ENCODE data around the gene CDK14.

The CDK14 gene

DNA sequence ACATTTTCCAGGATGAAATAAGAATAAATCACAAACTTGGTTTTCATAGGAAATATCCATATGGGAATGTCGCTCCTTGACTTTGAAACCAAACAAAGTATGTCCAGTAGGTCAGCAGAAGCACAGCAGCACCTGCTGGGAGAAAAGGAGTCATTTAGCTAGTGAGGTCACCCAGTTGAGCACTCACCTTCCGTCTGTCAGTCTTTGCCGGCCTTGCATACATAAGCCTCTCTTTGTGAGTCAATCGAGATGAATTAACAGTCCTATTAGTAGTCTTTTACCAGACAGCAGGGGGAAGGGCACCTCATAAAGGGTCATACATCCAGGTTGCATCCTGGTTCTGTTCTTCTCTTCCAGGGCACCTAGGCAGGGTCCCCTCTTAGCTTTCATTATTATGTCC, 435.6 kb downstream of the CDK14 start:
- DNase-seq = no peak

- DNase-seq = no peak
Measured at GRCh38 chr7:91033574-91033973, 437.5 kb downstream of the CDK14 start.

GRCh38 chr7:91034459-91035368, 438.6 kb downstream of the CDK14 start:
- DNase-seq = no peak

- no peak for DNase-seq
Measured at GRCh38 chr7:91039033-91039432, 442.9 kb downstream of the CDK14 start.

GRCh38 chr7:91041141-91041540, 445.0 kb downstream of the CDK14 start:
- DNase-seq = no peak

- no peak for DNase-seq
Measured at GRCh38 chr7:91041901-91042484, 445.9 kb downstream of the CDK14 start.

- DNase-seq = no peak
Measured at GRCh38 chr7:91043186-91043585, 447.1 kb downstream of the CDK14 start.

DNA sequence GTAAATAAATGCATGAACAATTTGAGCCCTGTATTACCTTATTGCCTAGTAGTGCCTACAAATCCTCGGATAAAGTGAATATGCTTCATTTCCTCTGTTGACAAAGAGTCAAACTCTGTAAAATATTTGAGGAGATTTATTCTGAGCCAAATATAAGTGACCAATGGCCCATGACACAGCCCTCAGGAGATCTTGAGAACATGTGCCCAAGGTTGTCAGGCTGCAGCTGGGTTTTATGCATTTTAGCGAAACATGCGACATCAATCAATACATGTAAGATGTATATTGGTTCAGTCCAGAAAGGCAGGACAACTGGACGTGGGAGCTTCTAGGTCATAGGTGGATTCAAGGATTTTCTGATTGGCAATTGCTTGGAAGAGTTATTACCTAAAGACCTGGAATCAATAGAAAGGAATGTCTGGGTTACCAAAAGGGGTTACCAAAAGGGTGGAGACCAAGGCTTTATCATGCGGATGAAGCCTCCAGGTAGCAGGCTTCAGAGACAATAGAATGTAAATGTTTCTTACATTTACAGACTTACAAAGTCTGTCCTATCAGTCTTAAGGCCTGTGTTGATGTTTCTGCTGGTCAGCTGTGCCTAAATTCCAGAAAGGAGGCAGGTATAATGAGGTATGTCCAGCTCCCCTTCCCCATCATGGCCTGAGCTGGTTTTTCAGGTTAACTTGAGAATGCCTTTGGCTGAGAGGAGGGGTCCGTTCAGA, 448.0 kb downstream of the CDK14 start:
- DNase-seq = no peak

DNA sequence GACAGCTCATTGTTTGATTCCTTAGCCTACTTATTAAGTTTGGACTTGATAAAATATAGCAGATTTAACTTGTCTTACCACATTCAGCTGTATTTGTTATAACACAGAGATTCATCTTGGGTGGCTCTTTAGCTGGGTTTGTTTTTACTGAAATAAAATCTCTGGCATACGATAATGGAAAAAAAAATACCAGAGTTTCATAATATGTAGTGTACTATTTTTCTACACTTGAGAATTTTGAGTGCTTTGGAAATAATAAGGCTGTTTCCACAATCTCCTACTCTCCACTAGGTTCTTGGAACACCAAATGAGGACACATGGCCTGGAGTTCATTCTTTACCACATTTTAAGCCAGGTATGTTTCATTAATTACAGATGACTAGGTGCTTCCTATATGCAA, 449.5 kb downstream of the CDK14 start:
- DNase-seq = no peak

GRCh38 chr7:91046322-91047089, 450.4 kb downstream of the CDK14 start:
- DNase-seq = no peak

DNA sequence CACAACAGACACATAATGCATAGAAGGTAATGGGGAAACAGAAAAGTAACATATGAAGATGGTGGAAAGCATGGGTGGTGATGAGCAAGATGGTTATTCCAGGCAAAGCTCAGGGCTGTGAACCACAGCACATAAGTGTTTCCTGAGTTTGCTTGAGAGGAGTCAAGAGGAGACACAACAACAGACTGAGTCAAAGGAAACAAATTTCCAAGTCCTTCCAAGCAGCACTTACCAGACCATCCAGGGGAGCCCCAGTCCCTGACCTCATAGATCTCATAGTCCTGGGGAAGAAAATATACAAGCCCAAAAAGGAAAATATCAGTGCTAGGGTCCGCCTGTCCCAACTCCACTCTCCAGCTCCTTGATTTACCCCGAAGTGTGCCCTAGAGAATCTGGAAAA, 451.5 kb downstream of the CDK14 start:
- DNase-seq = no peak

DNA sequence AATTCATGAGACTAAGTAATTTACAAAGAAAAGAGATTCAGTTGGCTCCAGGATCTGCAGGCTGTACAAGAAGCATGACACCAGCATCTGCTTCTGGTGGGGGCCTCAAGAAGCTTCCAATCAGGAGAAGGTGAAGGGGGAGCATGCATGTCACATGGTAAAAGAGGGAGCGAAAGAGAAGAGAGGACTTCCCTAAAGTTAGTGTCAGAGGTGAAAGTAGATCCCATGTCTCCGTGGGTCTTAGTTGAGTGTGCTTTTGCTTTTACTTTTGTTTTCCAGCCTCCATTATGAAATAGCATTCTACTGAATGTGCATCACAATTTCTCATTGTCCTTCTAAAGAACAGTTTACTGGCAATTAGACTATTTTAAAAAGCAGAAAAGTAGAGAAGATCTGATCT, 454.6 kb downstream of the CDK14 start:
- no peak for DNase-seq

- no peak for DNase-seq
Measured at GRCh38 chr7:91051966-91052365, 455.8 kb downstream of the CDK14 start.

DNA sequence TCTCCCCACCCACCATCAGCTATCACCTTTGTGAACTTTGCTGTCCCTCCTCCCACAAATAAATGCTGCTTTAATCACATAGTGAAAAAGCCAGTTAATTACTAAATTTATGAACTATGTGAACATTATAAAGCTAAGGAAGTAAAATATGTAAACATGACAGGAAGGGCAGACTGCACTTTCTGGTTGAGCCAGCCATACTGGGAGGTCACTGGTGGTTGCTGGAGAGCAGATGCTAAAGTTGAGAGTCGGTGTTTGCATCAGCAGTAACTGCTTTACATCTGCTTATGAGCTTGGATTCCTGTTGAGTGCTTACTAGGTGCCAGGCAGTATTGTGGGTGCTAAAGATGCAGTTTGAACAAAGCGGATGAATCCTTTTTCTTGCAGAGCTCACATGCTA, 458.3 kb downstream of the CDK14 start:
- no peak for DNase-seq

DNA sequence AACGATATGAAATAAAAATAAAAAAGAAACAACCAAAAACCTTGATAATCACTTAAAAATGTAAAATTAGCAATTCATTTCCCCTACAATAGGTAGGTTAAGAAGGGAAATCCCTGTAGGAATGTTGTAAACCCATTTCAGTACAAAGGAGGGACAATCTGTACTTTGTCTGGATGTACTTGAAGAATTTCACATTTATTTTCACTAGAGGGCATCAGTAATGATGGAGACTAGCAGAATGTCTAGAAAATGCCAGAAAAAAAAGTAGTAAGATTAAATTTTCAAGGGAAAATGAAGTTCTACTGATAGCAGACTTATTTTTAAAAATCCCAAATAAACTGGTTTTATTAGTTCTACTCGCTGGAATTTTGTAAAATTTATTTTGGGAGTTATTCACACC, 459.1 kb downstream of the CDK14 start:
- DNase-seq = no peak

DNA sequence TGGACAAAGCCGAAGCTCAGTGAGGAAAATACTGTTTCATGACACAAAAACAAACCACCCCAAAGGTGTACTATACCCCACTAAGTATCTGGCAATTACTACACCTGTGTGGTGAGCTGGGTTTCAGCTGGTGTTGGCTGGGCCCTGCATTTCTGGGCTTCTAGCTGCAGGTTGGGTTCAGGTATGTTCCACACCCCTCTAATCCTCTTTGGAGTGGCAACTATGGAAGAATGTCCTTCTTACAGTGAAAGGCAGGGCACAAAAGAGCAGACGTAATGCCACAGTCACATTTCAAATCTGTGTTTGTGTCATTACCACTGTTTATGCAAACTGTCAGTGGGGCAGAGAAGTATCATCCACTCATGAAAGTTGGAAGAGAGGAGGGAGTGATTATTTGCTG, 466.6 kb downstream of the CDK14 start:
- no peak for DNase-seq

DNA sequence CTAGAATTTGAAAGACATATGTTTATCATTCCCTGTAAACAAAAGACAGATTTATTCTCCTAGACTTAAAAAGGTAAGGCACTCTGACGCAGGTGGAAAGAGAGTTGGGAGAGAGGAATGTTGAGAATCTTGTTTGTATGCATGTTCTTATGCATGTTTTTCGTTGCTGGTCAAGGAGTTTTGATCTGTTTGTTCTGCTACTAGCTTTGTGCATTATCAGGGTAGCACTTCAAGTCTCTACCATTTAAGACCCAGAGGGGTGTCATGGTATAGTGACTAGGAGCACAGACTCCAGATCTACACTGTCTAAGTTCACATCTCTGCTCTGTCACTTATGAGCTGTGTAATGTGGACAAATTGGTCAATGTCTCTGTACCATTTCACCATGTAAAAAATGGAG, 467.9 kb downstream of the CDK14 start:
- DNase-seq = no peak

DNA sequence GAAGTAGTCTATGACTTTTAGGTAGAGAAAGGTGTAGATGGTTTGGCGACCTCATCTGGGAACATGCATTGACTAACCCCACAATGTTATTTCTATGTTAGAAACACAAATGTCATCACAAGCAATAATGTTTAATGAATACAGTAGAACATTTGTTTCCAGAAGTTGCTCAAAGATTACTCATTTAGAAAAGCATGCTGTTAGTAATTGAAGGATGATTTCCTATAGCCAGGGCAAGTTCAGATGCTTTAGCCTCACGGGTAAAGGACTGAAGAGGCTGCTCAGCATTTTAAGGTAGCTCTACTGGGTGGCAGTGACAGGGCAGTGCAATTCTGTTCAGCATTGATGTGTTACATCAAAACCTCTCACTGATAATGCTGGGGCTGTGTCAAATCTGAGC, 468.8 kb downstream of the CDK14 start:
- DNase-seq = no peak

DNA sequence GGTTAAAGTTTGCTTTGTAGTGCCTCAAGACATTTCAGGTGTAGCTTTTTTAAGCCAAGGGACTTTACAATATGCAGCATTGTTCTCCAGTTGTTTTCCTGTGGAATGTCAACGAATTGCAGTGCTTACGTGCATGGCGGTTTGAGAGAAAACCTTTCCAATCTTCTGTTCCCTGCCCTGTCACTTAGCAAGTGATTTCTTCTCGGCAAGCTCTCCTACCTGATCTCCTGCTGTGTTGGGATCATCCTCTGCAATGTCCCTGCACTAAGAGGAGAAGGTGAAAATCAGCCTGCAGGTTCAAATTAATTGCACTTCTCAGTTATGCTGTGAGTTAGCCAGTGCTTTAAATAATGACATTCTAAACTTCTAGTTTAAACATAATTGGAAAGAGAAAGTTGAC, 470.5 kb downstream of the CDK14 start:
- DNase-seq = no peak

GRCh38 chr7:91067242-91067641, 471.1 kb downstream of the CDK14 start:
- DNase-seq = no peak

- no peak for DNase-seq
Measured at GRCh38 chr7:91068136-91068795, 472.1 kb downstream of the CDK14 start.

GRCh38 chr7:91069146-91069545, 473.0 kb downstream of the CDK14 start:
- no peak for DNase-seq

- no peak for DNase-seq
Measured at GRCh38 chr7:91079487-91079886, 483.4 kb downstream of the CDK14 start.

Data from stimulated activated CD4-positive, alpha-beta T cell treated with anti-CD3 and anti-CD28 coated beads, Interleukin-4, amount 100 ng/mL, for 1 hour (primary cell).